ENCODE measurements around the gene NPPC. TPM values are rescaled to one million over a fixed set of nuclear protein-coding genes. Genes with fewer than 3 reads are reported as not detected.

The NPPC gene
- total RNA-seq, 1 experiment from 2014 or later: not detected

DNA sequence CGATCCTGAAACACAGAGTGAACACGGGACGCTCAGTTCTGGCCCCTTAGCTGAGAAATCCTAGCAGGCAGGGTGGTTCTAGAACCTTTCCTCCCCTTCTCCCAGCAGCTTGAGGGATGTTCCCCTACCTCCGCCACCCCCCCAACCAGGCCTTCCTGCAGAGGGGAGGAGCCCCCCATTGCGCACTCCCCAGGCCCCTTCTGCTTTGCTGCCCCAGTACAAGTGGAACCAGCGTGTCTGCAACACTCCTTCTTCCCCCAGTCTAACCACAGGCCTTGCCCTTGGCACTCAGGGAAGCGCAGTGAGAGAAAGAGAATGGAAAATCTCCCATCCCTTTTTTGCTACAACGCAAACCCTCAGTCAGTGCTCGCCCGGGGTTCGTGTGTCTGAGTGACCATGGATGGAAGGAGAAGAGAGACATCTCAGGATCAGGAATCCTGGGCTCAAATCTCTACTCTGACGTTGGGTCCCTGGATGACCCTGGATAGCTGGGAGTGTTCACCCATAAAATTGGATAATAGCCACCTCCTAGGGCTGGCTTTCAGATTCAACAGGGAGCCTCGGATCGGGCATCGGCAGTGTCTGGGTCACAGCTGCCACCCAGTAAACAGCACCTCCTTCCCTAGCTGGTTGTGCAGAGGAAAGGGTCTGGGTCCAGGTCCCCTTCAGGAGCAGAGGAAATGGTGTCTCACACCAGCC, 3.7 kb downstream of the NPPC start:
- Histone ChIP-seq H3K4me3 (ENCODE audit: low read length) (no peak overlapping the region), H3K9me3 (ENCODE audit: low read length) (no peaks in the 10 kb centered on the region), H3K27me3 (ENCODE audit: low read length) (peaks cover 20% of the 10 kb centered on the region), H3K4me2 (ENCODE audit: low read length) (no peak overlapping the region), H3K27ac (ENCODE audit: low read length) (no peak overlapping the region), H2AFZ (ENCODE audit: low read length) (no peak overlapping the region), H3F3A (ENCODE audit: low read length, unreplicated experiment) (no peaks in the 10 kb centered on the region), H3K9ac (ENCODE audit: low read length) (no peak overlapping the region), H3K36me3 (ENCODE audit: low read depth, low read length) (no peaks in the 10 kb centered on the region), H3K4me1 (ENCODE audit: insufficient read depth, low read length) (0 out of 2 replicates have a peak, but pooled peaks cover 8% of the 10 kb centered on the region), H3K79me2 (ENCODE audit: low read length) (no peaks in the 10 kb centered on the region), H4K20me1 (ENCODE audit: low read length) (no peaks in the 10 kb centered on the region), H3K9me2 (replicated peaks; ENCODE audit: low read length) (no peaks in the 10 kb centered on the region)
- ChIA-PET CTCF (no interaction called here), POLR2A (ENCODE audit: unreplicated experiment) (no interaction called here)
- ATAC-seq (no peak), DNase-seq (no peak)
- no peak for TF ChIP-seq EZH2phosphoT487 (IDR thresholded peaks at IDR 0.05; ENCODE audit: borderline replicate concordance, low read length)
- TF ChIP-seq, protein P1, sequence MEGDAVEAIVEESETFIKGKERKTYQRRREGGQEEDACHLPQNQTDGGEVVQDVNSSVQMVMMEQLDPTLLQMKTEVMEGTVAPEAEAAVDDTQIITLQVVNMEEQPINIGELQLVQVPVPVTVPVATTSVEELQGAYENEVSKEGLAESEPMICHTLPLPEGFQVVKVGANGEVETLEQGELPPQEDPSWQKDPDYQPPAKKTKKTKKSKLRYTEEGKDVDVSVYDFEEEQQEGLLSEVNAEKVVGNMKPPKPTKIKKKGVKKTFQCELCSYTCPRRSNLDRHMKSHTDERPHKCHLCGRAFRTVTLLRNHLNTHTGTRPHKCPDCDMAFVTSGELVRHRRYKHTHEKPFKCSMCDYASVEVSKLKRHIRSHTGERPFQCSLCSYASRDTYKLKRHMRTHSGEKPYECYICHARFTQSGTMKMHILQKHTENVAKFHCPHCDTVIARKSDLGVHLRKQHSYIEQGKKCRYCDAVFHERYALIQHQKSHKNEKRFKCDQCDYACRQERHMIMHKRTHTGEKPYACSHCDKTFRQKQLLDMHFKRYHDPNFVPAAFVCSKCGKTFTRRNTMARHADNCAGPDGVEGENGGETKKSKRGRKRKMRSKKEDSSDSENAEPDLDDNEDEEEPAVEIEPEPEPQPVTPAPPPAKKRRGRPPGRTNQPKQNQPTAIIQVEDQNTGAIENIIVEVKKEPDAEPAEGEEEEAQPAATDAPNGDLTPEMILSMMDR (conservative IDR thresholded peaks at IDR 0.05; ENCODE audit: low read depth, low read length): no peak
- TF ChIP-seq EZH2 (IDR thresholded peaks at IDR 0.05; ENCODE audit: low read length, unreplicated experiment): no peak
- BruUV-seq (replicated peaks): no TSS peak
- intact Hi-C loops (cut with micrococcal nuclease): loop anchor here (2.0 kb wide), 1 partner anchor 214 kb away; no protein-coding TSS in a partner anchor

DNA sequence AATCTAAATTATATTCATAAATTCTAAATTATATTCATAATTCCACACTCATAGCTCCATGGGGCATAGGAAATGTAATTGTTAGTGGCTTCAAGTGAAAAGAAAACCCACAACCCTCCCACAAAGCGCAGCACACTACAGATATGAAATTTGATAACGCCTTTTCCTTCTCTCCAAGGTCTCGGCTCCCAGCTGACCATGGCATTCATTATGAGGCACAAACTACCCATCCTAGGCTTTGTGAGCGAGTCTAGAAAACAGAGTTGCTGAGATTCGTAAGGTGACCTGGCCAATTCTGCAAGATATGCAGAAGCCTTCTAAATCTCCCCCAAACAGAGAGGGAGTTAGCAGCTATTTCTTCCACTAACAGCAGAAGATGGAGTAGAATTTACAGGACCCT, 5.4 kb downstream of the NPPC start:
- intact Hi-C loops (cut with micrococcal nuclease): no loop called here
- no peaks in the 10 kb centered on the region for H3K36me3 ChIP-seq (ENCODE audit: low read depth, low read length)
- ATAC-seq: no peak
- no peaks in the 10 kb centered on the region for H3K9me2 ChIP-seq (replicated peaks; ENCODE audit: low read length)
- H3K9me3 ChIP-seq (ENCODE audit: low read length): no peaks in the 10 kb centered on the region
- H3K79me2 ChIP-seq (ENCODE audit: low read length): no peaks in the 10 kb centered on the region
- H3K4me2 ChIP-seq (ENCODE audit: low read length): no peak overlapping the region
- no peak for DNase-seq
- BruUV-seq (replicated peaks): no TSS peak
- ChIA-PET POLR2A (ENCODE audit: unreplicated experiment) (no interaction called here), CTCF (no interaction called here)
- H3K27me3 ChIP-seq (ENCODE audit: low read length): peaks cover 4% of the 10 kb centered on the region
- H3K4me1 ChIP-seq (ENCODE audit: insufficient read depth, low read length): 0 out of 2 replicates have a peak, but pooled peaks cover 5% of the 10 kb centered on the region
- H3K27ac ChIP-seq (ENCODE audit: low read length): no peak overlapping the region
- H3K9ac ChIP-seq (ENCODE audit: low read length): no peak overlapping the region
- H3F3A ChIP-seq (ENCODE audit: low read length, unreplicated experiment): no peaks in the 10 kb centered on the region
- TF ChIP-seq, protein P1 (conservative IDR thresholded peaks at IDR 0.05; ENCODE audit: low read depth, low read length): no peak
- TF ChIP-seq EZH2phosphoT487 (IDR thresholded peaks at IDR 0.05; ENCODE audit: borderline replicate concordance, low read length) (no peak), EZH2 (IDR thresholded peaks at IDR 0.05; ENCODE audit: low read length, unreplicated experiment) (no peak)
- no peak overlapping the region for H2AFZ ChIP-seq (ENCODE audit: low read length)
- H4K20me1 ChIP-seq (ENCODE audit: low read length): no peaks in the 10 kb centered on the region
- no peak overlapping the region for H3K4me3 ChIP-seq (ENCODE audit: low read length)

DNA sequence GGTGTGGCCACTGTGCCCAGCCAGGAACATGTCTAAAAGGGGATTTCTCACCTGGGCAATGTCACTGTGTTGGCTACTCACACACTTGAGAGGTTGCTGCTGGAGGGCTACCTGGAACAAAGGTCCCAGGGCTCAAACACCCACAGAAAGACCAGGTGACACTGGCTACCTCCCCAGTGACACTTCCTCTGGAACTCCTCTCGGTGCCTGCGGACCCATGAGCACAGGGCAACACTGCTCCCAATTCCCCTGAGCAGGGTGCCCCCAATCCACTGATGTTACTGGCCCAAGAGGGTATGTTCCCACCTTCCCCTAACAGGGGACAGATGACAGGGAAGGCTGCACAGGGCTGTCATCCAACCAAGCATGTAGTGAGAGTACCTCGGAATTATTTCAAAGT, 5.8 kb downstream of the NPPC start:
- no peaks in the 10 kb centered on the region for H3F3A ChIP-seq (ENCODE audit: low read length, unreplicated experiment)
- DNase-seq (no peak), ATAC-seq (no peak)
- 0 out of 2 replicates have a peak, but pooled peaks cover 3% of the 10 kb centered on the region for H3K4me1 ChIP-seq (ENCODE audit: insufficient read depth, low read length)
- no peaks in the 10 kb centered on the region for H3K9me3 ChIP-seq (ENCODE audit: low read length)
- BruUV-seq (replicated peaks): no TSS peak
- no peak overlapping the region for H3K4me2 ChIP-seq (ENCODE audit: low read length)
- no peak overlapping the region for H3K27ac ChIP-seq (ENCODE audit: low read length)
- intact Hi-C loops (cut with micrococcal nuclease): no loop called here
- no peaks in the 10 kb centered on the region for H3K79me2 ChIP-seq (ENCODE audit: low read length)
- H3K9ac ChIP-seq (ENCODE audit: low read length): no peak overlapping the region
- H3K36me3 ChIP-seq (ENCODE audit: low read depth, low read length): no peaks in the 10 kb centered on the region
- POLR2A ChIA-PET (ENCODE audit: unreplicated experiment): no interaction called here
- TF ChIP-seq EZH2phosphoT487 (IDR thresholded peaks at IDR 0.05; ENCODE audit: borderline replicate concordance, low read length) (no peak), EZH2 (IDR thresholded peaks at IDR 0.05; ENCODE audit: low read length, unreplicated experiment) (no peak)
- TF ChIP-seq, protein P1 (conservative IDR thresholded peaks at IDR 0.05; ENCODE audit: low read depth, low read length): no peak
- H3K27me3 ChIP-seq (ENCODE audit: low read length): no peaks in the 10 kb centered on the region; the same call in 1 of the 2 replicates
- no peaks in the 10 kb centered on the region for H4K20me1 ChIP-seq (ENCODE audit: low read length)
- no peak overlapping the region for H2AFZ ChIP-seq (ENCODE audit: low read length)
- no peaks in the 10 kb centered on the region for H3K9me2 ChIP-seq (replicated peaks; ENCODE audit: low read length)
- CTCF ChIA-PET: no interaction called here
- no peak overlapping the region for H3K4me3 ChIP-seq (ENCODE audit: low read length)
